Smooth muscle cell of the brain vasculature (primary cell): ENCODE results near the gene RNF8.

Experiments used
- DNase-seq: peaks from one replicate; pipeline ENCODE4 v3.0.0-alpha.2; 2012; ENCODE audit warnings: low read depth, low spot score

The RNF8 gene

GRCh38 chr6:37359039-37359438 is 5.3 kb downstream of the RNF8 start:
- DNase-seq: no peak

DNA sequence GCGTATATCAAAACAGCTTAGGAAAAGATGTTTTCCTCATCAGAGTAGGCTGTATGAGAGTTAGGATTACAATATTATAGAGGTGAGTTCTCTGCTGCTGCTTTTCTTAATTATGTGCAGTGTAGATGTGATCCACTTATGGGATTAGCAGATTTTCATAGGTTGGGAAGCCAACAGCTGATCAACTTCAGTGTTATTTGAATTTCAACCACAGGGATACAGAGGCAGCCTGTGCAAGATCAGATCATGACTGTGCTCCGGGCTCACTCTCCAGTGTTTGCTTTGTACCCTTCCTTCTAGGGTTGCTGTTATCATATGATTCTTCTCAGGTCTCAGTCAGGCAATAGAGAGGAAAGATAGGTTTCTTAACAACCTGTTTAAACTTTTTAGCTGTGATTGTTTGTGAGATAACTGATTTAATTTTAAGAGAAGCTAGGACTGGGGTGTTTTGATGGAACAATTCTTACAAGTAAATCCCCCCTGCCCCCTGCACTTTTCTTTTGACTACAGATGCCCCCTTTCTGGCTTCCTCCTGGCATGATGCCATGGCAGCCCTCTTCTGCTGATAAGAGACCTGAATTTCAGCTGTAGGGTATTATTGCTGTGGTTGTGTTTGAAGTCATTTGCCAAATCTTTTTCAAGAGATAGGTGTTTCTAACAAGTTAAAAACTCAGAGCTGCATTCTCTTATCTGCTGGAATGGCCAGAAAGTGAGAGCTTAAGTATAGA is 8.5 kb downstream of the RNF8 start:
- no peak for DNase-seq

- no peak for DNase-seq
These were observed 12.0 kb downstream of the RNF8 start for GRCh38 chr6:37365791-37366190.

- no peak for DNase-seq
These were observed 13.1 kb downstream of the RNF8 start for GRCh38 chr6:37366910-37367309.

DNA sequence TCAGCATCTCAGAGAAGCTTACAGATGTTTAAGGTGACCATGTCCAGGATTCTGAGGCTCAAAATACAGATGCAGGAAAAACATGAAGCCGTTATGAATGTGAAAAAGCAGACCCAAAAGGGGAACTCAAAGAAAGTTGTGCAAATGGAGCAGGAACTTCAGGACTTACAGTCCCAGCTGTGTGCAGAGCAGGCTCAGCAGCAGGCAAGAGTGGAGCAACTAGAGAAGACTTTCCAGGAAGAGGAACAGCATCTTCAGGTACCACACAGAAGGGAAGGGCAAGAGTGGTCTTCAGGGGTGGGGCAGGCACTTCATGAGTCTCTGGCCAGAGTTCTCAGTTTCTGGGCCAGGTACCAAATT is 15.2 kb downstream of the RNF8 start:
- DNase-seq: no peak

DNA sequence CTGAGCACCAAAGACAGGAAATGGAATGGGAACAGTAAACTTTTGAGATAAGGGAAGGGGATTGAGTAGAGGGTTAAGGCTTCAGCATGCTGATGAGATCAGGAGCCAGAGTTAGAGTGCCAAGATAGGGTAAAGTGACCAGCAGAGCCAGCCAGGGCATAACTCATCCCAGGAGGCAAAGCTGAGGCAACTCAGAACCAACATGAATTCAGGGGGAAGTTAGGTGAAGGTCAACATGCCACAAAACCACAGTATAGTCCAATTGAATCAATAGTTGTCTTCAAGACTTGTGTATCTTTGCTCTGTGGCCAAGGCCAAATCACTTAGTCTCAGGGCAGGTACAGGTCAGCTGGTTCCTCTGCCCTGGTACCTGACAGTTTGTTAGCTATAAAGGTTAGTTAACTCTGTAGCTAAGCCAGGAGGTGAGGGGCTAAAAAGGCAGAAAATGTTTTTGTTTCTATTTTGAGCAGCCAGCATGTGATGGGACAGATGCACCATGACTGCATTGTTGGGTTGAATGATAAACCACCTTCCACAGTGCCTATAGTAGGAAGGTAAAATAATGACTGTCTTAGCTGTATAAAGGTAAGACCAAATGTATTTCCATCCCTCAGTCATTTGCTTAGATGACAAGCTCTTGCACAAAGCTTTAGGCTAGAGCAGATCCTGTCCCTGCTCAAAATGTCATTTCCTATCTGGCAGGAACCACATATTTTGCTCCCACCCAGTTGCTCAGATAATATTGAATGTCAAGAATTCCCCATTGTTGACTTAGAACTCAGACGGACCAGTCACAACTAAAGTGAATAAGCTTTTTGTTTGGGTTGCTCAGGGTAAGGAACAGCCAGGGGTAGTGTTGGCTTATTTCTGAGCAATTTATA is 15.8 kb downstream of the RNF8 start:
- DNase-seq: no peak

DNA sequence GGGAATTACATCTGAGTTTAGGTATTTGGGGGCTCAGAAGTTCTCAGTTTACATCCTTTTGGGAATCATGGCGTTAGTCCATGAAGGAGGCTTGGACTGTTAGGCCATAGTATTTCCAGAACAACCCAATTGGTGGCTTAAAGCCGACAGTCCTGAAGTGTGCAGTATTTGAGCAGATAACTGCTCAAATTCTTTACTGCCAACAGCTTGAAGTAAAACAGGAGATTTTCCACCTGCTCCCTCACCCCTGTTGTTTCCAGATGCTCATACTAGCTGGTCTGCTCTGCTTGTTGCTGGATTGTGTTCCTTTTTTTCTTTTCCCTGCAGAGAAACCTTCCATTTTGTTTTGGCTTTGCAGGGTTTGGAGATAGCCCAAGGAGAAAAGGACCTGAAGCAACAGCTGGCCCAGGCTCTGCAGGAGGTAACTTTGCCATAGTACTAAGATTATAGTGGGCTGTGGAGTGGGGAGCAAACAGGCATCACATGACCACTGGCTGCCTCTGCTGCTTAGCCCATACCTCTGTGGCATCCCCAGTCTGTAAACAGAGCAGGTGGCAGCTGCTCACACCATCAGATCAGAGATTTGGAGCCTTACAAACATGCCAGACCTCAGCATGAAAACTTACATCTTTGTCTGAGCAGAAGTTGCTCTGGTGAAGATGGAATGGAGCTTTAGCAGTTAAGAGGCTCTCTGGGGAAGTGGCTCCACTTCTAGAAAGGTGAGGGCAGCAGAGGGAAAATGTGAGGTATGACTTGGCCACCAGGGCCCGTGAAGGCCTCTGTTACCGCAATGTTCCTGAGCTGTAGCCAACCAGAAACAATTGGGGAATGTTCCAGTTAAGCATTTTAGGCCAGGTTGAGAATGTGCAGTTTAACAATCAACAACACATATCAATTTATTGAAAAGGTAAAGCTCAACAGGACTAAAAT is 17.6 kb downstream of the RNF8 start:
- DNase-seq: no peak

DNA sequence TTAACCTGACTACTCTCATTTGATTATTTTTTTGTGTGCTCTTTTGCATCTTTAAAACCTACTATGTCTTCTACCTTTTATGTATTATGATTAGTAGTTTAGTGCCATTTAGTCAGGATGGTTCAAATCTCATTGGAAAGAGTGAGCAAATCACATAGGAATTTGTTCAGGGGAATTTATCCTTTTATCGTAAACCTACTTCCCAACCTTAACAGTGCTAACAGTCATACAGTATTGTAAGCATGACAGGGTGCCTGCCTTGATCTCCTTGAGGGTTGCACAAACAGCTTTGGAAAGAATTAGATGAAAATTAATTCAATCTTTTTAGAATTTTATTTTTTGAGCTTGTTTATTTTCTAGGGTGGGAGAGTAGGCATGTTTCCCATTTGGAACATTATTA is 18.3 kb downstream of the RNF8 start:
- DNase-seq: no peak

- DNase-seq: no peak
These were observed 20.2 kb downstream of the RNF8 start for GRCh38 chr6:37373822-37374471.

- no peak for DNase-seq
These were observed 21.6 kb downstream of the RNF8 start for GRCh38 chr6:37375376-37375775.

- DNase-seq: no peak
These were observed 22.4 kb downstream of the RNF8 start for GRCh38 chr6:37376078-37376743.

DNA sequence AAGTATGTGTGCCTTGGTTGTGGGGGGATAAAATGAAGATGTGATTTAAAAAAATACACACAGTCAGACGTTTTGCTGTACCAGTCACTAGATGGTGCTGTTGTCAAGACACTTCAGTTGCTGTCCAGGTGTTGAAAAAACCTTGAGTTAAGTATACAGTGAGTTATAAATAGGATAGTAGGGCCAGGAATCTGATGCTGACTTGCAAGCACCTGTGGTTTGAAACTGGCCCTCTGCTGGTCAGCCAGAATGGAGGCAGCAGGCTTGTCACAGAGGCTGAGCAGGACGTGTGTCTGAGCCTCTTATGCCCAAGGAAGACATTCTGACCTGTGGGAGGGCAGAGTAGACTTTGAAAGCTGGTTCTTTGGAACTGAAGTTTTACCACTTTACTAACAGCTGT is 27.8 kb downstream of the RNF8 start:
- DNase-seq: peak; percentile 6

DNA sequence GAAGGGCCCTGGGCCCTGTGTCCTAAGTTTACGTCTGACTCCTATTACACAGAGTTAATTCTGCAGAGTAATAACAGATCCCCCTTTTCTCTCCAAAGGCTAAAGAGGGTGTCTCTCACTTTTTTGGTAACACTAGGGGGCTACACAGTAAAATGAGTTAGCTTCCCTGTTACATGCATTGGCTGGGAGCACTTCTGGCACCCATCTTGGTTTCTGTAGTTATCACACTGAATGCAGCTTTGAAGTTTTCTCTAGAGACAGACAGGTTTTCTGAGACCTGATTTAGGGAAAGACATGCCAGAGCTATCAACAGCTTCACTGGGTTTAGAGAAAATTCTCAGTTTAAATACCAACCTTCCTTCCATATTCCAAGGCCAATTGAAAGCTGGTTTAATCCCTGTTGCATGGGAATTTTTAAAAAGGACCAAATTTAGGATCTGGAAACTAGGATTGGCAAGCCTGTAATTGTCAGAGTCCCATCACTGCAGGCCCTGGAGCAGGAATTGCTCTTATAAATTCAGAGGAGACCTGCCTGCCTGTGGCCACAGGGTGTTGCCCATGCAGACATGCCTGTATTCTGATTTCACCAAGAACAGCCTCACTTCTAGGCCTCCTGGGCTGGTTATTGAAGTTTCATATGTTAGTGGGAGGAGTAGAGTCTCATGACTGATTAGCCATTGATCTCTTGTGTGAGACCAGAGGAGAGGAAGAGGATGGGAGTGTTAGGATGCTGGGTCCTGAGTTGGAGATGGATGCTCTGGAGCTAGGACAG is 29.4 kb downstream of the RNF8 start:
- DNase-seq: no peak

DNA sequence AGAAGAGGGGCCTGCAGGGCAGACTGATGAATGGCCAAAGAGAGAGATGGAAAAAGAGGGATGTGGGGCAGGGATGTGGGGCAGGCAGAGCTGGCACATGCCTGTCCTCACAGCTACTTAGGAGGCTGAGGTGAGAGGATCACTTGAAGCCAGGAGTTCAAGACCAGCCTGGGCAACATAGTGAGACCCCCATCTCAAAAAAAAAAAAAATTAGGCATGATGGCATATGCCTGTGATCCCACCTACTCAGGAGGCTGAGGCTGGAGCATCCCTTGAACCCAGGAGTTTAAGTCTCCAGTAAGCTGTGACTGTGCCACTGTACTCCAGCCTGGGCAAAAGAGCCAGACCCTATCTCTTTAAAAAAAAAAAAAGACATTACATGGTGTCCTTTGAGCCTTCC is 34.8 kb downstream of the RNF8 start:
- DNase-seq: no peak

- no peak for DNase-seq
These were observed 36.1 kb downstream of the RNF8 start for GRCh38 chr6:37389857-37390256.

GRCh38 chr6:37391120-37391519 is 37.3 kb downstream of the RNF8 start:
- no peak for DNase-seq

- DNase-seq: no peak
These were observed 39.0 kb downstream of the RNF8 start for GRCh38 chr6:37392821-37393220.

DNA sequence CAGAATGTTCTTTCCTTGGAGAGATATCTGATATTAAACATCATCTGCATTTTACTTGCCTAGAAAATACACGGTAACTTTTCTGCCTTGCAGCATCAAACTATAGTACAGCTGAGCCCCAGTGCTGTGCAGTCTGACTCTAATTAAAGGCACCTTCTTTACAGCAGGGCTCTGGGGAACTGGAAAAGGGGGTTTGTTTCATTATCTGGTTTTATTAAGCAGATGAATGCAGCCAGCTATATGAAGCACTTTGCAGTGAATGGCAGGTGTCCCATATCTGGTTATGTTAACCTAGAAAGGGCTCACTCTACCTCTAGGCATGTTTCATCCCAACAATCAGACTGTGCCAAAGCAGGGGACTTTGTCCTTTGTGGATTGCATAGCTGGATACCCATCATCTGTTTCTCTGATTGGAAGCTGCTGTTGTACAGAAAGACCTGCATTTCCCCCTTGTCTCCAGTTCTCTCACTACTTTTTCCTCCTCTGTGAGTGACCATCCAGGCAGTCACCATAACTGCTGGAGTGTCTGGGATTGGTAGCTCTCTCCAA is 39.7 kb downstream of the RNF8 start:
- DNase-seq: no peak

GRCh38 chr6:37396571-37397180 is 42.9 kb downstream of the RNF8 start:
- no peak for DNase-seq
